Mucosa of rectum (tissue), 2 donors: Measurements from ENCODE around the gene TESK2.
"Not testable (repeated sequence)": the region's sequence is repeated elsewhere in the genome, so short reads cannot be mapped to it uniquely, and the experiment has no call there.

Experiments
- H3K27ac ChIP-seq, 2 donors: one replicate each; pipeline ENCODE4 v1.7.0; 2013; ENCODE audit warnings: inconsistent platforms in 2 of 2, low read depth in 2 of 2, low read length in 2 of 2
- H3K27me3 ChIP-seq, 2 donors: one replicate each; pipeline ENCODE4 v1.7.0; 2013; ENCODE audit warnings: low read length in 2 of 2; ENCODE audit not compliant: control insufficient read depth in 2 of 2, insufficient read depth in 2 of 2
- H3K36me3 ChIP-seq, 2 donors: one replicate each; pipeline ENCODE4 v1.7.0; 2013; ENCODE audit warnings: low read length in 2 of 2; ENCODE audit not compliant: control insufficient read depth in 2 of 2, insufficient read depth in 2 of 2
- H3K4me1 ChIP-seq, 2 donors: one replicate each; pipeline ENCODE4 v1.7.0; 2013; ENCODE audit warnings: low read length in 2 of 2, mild to moderate bottlenecking in 1 of 2; ENCODE audit not compliant: control insufficient read depth in 2 of 2, insufficient read depth in 2 of 2
- H3K4me3 ChIP-seq, 2 donors: one replicate each; pipeline ENCODE4 v1.7.0; 2013; ENCODE audit warnings: low read length in 2 of 2
- H3K9ac ChIP-seq, 2 donors: one replicate each; pipeline ENCODE4 v1.7.0; 2013; ENCODE audit warnings: low read length in 2 of 2, low read depth in 1 of 2, mild to moderate bottlenecking in 1 of 2
- H3K9me3 ChIP-seq, 2 donors: one replicate each; pipeline ENCODE4 v1.7.0; 2013; ENCODE audit warnings: low read length in 2 of 2; ENCODE audit not compliant: control insufficient read depth in 2 of 2
- donor health status: healthy.
- donor health status: Normal muscosa, but diverticular disease.

TESK2 gene

DNA sequence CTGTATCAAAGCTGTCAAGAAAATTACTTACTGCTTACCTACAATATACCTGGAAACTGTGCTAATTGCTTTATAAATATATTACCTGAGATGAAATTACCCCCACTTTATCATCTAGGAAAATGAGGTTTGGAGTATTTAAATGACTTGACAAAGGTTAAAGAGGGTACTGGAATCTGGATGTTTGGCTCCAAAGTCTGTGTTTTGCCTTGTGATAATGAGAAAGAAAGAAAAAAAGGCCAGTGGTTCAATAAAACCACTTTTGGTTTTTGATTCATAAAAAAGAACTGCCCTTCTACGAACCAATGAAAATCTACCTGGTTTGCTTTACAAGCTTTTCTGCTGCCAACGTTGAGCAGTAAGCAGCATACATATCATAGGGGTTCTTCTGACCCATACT is 89.4 kb downstream of the TESK2 start:
- peaks cover 0 to 5% of the 10 kb centered on the region in 2 donors for H3K4me1 ChIP-seq
- no peaks in the 10 kb centered on the region for H3K36me3 ChIP-seq
- peak overlapping the region in 1 of 2 donors; percentile 9 for H3K27ac ChIP-seq
- no peak overlapping the region for H3K9ac ChIP-seq
- H3K27me3 ChIP-seq = no peaks in the 10 kb centered on the region
- H3K9me3 ChIP-seq = no peaks in the 10 kb centered on the region
- H3K4me3 ChIP-seq = no peak overlapping the region

DNA sequence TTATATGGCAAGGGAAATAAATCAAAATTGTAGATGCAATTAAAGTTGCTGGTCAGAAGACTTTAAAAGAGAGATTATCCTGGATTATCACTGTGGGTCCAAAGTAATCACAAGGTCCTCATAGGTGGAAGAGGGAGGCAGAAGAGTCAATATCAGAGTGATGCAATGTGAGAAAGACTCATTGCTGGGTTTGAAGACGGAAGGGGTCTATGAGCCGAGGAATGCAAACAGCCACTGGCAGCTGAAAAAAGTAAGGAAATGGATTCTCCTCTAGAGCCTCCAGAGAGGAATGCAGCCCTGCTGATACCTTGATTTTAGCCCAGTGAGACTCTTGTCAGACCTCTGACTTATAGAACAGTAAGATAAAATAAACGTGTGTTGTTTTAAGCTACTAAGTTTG is 90.9 kb downstream of the TESK2 start:
- H3K9me3 ChIP-seq = no peaks in the 10 kb centered on the region
- peaks cover 0 to 6% of the 10 kb centered on the region in 2 donors for H3K4me1 ChIP-seq
- H3K27me3 ChIP-seq = no peaks in the 10 kb centered on the region
- H3K36me3 ChIP-seq = no peaks in the 10 kb centered on the region
- no peak overlapping the region for H3K9ac ChIP-seq
- H3K27ac ChIP-seq = no peak overlapping the region
- no peak overlapping the region for H3K4me3 ChIP-seq

DNA sequence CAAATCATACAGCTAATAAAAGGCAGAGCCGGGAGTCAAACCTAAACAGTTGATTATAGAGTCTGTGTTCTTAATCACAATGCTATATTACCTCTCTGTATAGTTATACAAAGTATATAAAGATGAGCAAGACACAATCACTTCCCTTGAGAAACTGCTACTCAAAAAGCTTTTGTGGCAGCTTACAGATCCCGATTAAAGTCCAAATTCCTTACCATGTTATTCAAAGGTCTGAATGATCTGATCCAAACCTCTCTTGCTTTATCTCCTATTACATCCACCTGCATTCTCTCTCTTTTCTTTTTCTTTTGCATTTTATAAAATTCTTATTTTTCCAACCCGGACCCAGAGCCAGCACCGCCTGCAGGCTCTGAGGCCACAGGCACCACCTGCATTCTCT is 93.7 kb downstream of the TESK2 start:
- Histone ChIP-seq H3K4me1 (peaks cover 6 to 13% of the 10 kb centered on the region in 2 donors), H3K4me3 (no peak overlapping the region), H3K27ac (no peak overlapping the region), H3K36me3 (no peaks in the 10 kb centered on the region), H3K9me3 (no peaks in the 10 kb centered on the region), H3K9ac (no peak overlapping the region), H3K27me3 (no peaks in the 10 kb centered on the region)

DNA sequence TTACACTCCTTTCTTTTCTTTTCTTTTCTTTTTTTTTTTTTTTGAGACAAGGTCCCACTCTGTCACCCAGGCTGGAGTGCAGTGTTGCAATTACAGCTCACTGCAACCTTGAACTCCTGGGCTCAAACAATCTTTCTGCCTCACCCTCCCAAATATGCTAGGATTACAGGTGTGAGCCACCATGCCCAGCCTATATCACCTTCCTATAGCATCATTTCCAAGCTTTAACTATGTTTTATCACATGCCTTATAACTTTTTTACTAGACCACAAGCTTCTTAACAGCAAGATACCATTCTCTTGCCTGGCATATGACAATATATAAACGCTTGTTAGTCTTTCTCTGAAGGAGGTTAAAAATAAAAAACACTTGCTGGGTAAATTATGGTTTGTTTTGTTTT is 95.4 kb downstream of the TESK2 start:
- Histone ChIP-seq H3K27ac (peak overlapping the region in 1 of 2 donors; percentile 47), H3K27me3 (no peaks in the 10 kb centered on the region), H3K4me1 (peaks cover 6 to 13% of the 10 kb centered on the region in 2 donors), H3K36me3 (no peaks in the 10 kb centered on the region), H3K9ac (no peak overlapping the region), H3K4me3 (no peak overlapping the region), H3K9me3 (no peaks in the 10 kb centered on the region)

DNA sequence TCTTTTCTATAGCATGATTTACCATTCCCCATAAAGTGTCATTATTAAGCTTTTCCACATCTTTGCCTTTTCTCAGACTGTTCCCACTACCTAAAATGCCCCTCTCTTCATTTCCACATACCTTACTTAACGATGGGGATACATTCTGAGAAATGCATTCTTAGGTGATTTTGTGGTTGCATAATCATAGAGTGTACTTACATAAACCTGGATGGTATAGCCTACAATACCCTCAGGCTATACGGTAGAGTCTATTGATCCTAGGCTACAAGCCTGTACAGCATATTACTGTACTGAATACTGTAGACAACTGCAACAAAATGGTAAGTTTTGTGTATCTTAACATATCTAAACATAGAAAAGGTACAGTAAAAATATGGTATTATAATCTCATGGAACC is 95.9 kb downstream of the TESK2 start:
- Histone ChIP-seq H3K4me1 (peaks cover 6 to 13% of the 10 kb centered on the region in 2 donors), H3K27ac (peak overlapping the region in 1 of 2 donors; percentile 47), H3K36me3 (no peaks in the 10 kb centered on the region), H3K9me3 (no peaks in the 10 kb centered on the region), H3K9ac (no peak overlapping the region), H3K4me3 (no peak overlapping the region), H3K27me3 (no peaks in the 10 kb centered on the region)

DNA sequence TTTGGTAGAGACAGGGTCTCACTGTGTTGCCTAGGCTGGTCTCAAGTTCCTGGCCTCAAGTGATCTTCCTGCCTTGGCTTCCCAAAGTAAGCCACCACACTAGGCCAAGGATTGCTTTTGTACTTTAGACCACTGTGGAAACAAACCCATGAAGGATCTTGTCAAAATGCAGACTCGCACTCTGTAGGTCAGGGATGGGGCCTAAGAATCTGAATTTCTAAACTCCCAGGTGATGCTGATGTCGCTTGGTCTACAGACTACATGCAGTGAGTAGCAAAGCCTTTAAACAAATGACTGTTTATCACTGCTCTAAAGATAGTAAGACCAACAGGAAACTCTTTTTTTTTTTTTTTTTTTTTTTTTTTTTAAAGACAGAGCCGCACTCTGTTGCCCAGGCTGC is 96.6 kb downstream of the TESK2 start:
- H3K27ac ChIP-seq = peak overlapping the region; percentile 48 to 58

GRCh38 chr1:45393718-45394302 is 97.2 kb downstream of the TESK2 start:
- Histone ChIP-seq H3K27ac (peak overlapping the region; percentile 48 to 58), H3K4me1 (peaks cover 6 to 13% of the 10 kb centered on the region in 2 donors), H3K4me3 (no peak overlapping the region), H3K9me3 (no peaks in the 10 kb centered on the region), H3K36me3 (no peaks in the 10 kb centered on the region), H3K27me3 (no peaks in the 10 kb centered on the region), H3K9ac (no peak overlapping the region)

More for the DNA sequence above, 96.6 kb downstream of the TESK2 start:
- peak overlapping the region in 1 of 2 donors; percentile 26 for H3K4me3 ChIP-seq
- no peaks in the 10 kb centered on the region for H3K36me3 ChIP-seq
- H3K9me3 ChIP-seq = no peaks in the 10 kb centered on the region
- H3K27me3 ChIP-seq = no peaks in the 10 kb centered on the region
- H3K4me1 ChIP-seq = peaks cover 6 to 13% of the 10 kb centered on the region in 2 donors
- H3K9ac ChIP-seq = no peak overlapping the region

GRCh38 chr1:45386219-45386618 is 104.7 kb downstream of the TESK2 start:
- Histone ChIP-seq H3K36me3 (no peaks in the 10 kb centered on the region), H3K9me3 (no peaks in the 10 kb centered on the region), H3K27me3 (no peaks in the 10 kb centered on the region), H3K9ac (no peak overlapping the region), H3K4me3 (no peak overlapping the region), H3K4me1 (no peaks in the 10 kb centered on the region), H3K27ac (no peak overlapping the region)

GRCh38 chr1:45385302-45385701 is 105.7 kb downstream of the TESK2 start:
- H3K27me3 ChIP-seq = no peaks in the 10 kb centered on the region
- H3K27ac ChIP-seq = no peak overlapping the region
- no peak overlapping the region for H3K9ac ChIP-seq
- H3K4me3 ChIP-seq = no peak overlapping the region
- no peaks in the 10 kb centered on the region for H3K36me3 ChIP-seq
- H3K4me1 ChIP-seq = no peaks in the 10 kb centered on the region
- no peaks in the 10 kb centered on the region for H3K9me3 ChIP-seq

DNA sequence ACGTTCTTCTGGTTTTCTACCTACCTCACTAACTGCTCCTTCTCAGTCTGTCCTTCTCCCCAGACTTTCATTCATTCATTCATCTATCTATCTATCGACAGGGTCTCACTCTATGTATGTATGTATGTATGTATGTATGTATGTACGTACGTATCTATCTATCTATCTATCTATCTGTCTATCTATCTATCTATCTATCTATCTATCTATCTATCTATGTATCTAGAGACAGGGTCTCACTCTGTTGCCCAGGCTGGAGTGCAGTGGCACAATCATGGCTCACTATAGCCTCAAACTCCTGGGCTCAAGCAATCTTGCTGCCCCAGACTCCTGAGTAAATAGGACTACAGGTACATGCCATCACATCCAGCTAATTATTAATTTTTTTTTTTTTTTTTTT is 106.8 kb downstream of the TESK2 start:
- H3K9me3 ChIP-seq, H3K27ac ChIP-seq, H3K4me3 ChIP-seq, H3K27me3 ChIP-seq, H3K4me1 ChIP-seq, H3K36me3 ChIP-seq, H3K9ac ChIP-seq: not testable (repeated sequence)

DNA sequence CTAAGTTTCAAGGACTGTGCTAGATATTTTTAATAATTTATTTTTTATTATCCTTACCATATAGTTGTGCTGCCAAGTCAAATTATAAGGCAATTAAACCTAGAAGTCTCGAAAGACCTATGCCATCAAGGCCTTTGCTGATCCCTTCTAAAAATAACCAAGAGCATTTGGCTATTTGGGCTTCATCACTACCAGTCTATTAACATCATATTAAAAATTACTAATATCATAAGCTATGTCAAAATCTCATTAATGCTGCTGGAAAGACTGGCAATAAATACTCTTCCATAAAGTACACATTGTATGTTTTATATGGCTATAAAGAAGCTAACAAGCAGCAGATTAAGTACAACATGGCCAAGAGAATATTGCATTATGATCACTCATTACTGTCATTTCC is 107.8 kb downstream of the TESK2 start:
- H3K9ac ChIP-seq = no peak overlapping the region
- no peaks in the 10 kb centered on the region for H3K9me3 ChIP-seq
- H3K4me1 ChIP-seq = no peaks in the 10 kb centered on the region
- H3K27ac ChIP-seq = no peak overlapping the region
- no peaks in the 10 kb centered on the region for H3K27me3 ChIP-seq
- H3K36me3 ChIP-seq = no peaks in the 10 kb centered on the region
- H3K4me3 ChIP-seq = no peak overlapping the region
